ENCODE data around the gene MAD1L1. TPM values are rescaled to one million over a fixed set of nuclear protein-coding genes. Genes with fewer than 3 reads are reported as not detected.

The MAD1L1 gene
- total and polyA plus RNA-seq, 11 donors, result 11.1 to 29.7 (median 20.9) TPM

- no peak for ATAC-seq
- Histone ChIP-seq H3K36me3 (no peaks in the 10 kb centered on the region), H3K9me3 (no peaks in the 10 kb centered on the region), H3K4me1 (no peaks in the 10 kb centered on the region), H3K4me3 (no peak overlapping the region), H3K27ac (no peak overlapping the region), H3K27me3 (no peaks in the 10 kb centered on the region)
- DNase-seq, result no peak
- WGBS, 4 donors, result 96 to 98% (median 96%) methylated on average over 29 of the region's 29 CpGs
- TF ChIP-seq CTCF (IDR thresholded peaks at IDR 0.05) (no peak), POLR2A (IDR thresholded peaks at IDR 0.05) (no peak)
- intact Hi-C loops (cut with DNase I), result no loop called here
Observed at GRCh38 chr7:2090526-2091520, 141.9 kb downstream of the MAD1L1 start.

- intact Hi-C loops (cut with DNase I), result no loop called here
- Histone ChIP-seq H3K4me1 (no peaks in the 10 kb centered on the region), H3K27me3 (no peaks in the 10 kb centered on the region), H3K36me3 (no peaks in the 10 kb centered on the region), H3K4me3 (no peak overlapping the region), H3K27ac (no peak overlapping the region), H3K9me3 (no peaks in the 10 kb centered on the region)
- no peak for TF ChIP-seq POLR2A (IDR thresholded peaks at IDR 0.05)
- no peak for TF ChIP-seq CTCF (IDR thresholded peaks at IDR 0.05)
- DNase-seq, result no peak
- WGBS, 4 donors, result 92 to 97% (median 96%) methylated on average over 14 to 15 of the region's 15 CpGs
- ATAC-seq, result no peak
Observed at GRCh38 chr7:2088801-2089200, 143.9 kb downstream of the MAD1L1 start.

GRCh38 chr7:2087744-2088143 is 145.0 kb downstream of the MAD1L1 start:
- no peak for TF ChIP-seq POLR2A (IDR thresholded peaks at IDR 0.05)
- no peak for TF ChIP-seq CTCF (IDR thresholded peaks at IDR 0.05)
- ATAC-seq (no peak), DNase-seq (no peak)
- intact Hi-C loops (cut with DNase I), result no loop called here
- H3K27me3 ChIP-seq, result no peaks in the 10 kb centered on the region
- H3K36me3 ChIP-seq, result peaks cover 0 to 4% (median 0%) of the 10 kb centered on the region in 9 donors
- no peaks in the 10 kb centered on the region for H3K9me3 ChIP-seq
- no peaks in the 10 kb centered on the region for H3K4me1 ChIP-seq
- 79 to 92% (median 91%) methylated on average over 11 of the region's 11 CpGs for WGBS, 4 donors
- H3K4me3 ChIP-seq, result no peak overlapping the region
- no peak overlapping the region for H3K27ac ChIP-seq

- ATAC-seq (peak; percentile 78 to 92 (median 86)), DNase-seq (peak in 3 of 5 donors; percentile 31 to 81 (median 80))
- Histone ChIP-seq H3K4me1 (no peaks in the 10 kb centered on the region), H3K27me3 (no peaks in the 10 kb centered on the region), H3K36me3 (peaks cover 0 to 4% (median 0%) of the 10 kb centered on the region in 9 donors), H3K9me3 (no peaks in the 10 kb centered on the region), H3K4me3 (no peak overlapping the region), H3K27ac (no peak overlapping the region)
- WGBS, 4 donors, result 65 to 77% (median 68%) methylated on average over 13 of the region's 13 CpGs
- TF ChIP-seq POLR2A (IDR thresholded peaks at IDR 0.05), result no peak
- no peak for TF ChIP-seq CTCF (IDR thresholded peaks at IDR 0.05)
- intact Hi-C loops (cut with DNase I), result no loop called here
Observed at GRCh38 chr7:2086229-2086628, 146.5 kb downstream of the MAD1L1 start.
